ENCODE data around the gene MTX1.
"Not testable (repeated sequence)": the region's sequence is repeated elsewhere in the genome, so short reads cannot be mapped to it uniquely, and the experiment has no call there.

GRCh38 chr1:155246796-155247195 lies 38.3 kb downstream of the MTX1 start:
- not testable (repeated sequence) for TF ChIP-seq CTCF, POLR2A (IDR thresholded peaks at IDR 0.05)
